Endothelial cell of umbilical vein (primary cell): ENCODE measurements around the gene GJC3. TPM values are rescaled to one million over a fixed set of nuclear protein-coding genes. Genes with fewer than 3 reads are reported as not detected.
A peak's percentile ranks its signal among the peaks of the same experiment; 100 is the strongest.
"Not testable (repeated sequence)": the region's sequence is repeated elsewhere in the genome, so short reads cannot be mapped to it uniquely, and the experiment has no call there.

Experiments used
- BruUV-seq: library from RNA; stranded (reverse); fragments of 400-500 nt; replicated peaks from 2 replicates; lab custom pipeline; 2021; lab: Mats Ljungman, UMichigan
- CTCF ChIA-PET: fragments of 300-600, 350-600 bp; sonication (Branson Sonifier 250); formaldehyde crosslinking; loops from one replicate; lab custom pipeline; 2021; ENCODE audit warnings: antibody characterized with exemption, inconsistent platforms; lab: Charles Lee
- POLR2A ChIA-PET: fragments of 300-600, 350-600 bp; sonication (Branson Sonifier 250); formaldehyde crosslinking; loops from one replicate; lab custom pipeline; 2021; ENCODE audit warnings: antibody characterized with exemption, inconsistent platforms; lab: Charles Lee
- DNase-seq: peaks from one replicate; pipeline ENCODE4 v3.0.0-alpha.2; 2011; ENCODE audit warnings: low read depth, low spot score
- FAIRE-seq: peaks from 2 replicates; lab custom pipeline; 2011; peaks lifted over from hg19 to GRCh38; lab: Jason Lieb, UNC
- H2AFZ ChIP-seq: 2 replicates; pipeline ENCODE4 v1.6.0; 2012; ENCODE audit warnings: low read depth, low read length, control low read depth, inconsistent platforms
- H3K27ac ChIP-seq: 2 replicates; pipeline ENCODE4 v1.5.1; 2011; ENCODE audit warnings: low read depth, mild to moderate bottlenecking, control low read depth, low read length, moderate library complexity; ENCODE audit not compliant: insufficient read depth
- H3K27me3 ChIP-seq, 2 experiments: 2 replicates each; pipeline versions ENCODE4 v1.6.0 to v1.6.1; 2011; ENCODE audit warnings: low read length in 2 of 2, mixed read lengths in 1 of 2; ENCODE audit not compliant: control insufficient read depth in 2 of 2, insufficient read depth in 2 of 2
- H3K36me3 ChIP-seq, 2 experiments: 2 replicates in 1 of 2; 3 replicates in 1 of 2; pipeline ENCODE4 v1.5.1; 2011; ENCODE audit warnings: low read length in 2 of 2, mild to moderate bottlenecking in 1 of 2, moderate library complexity in 1 of 2; ENCODE audit not compliant: control insufficient read depth in 2 of 2, insufficient read depth in 2 of 2; ENCODE audit errors: extremely low read depth in 1 of 2
- H3K4me1 ChIP-seq: 3 replicates; pipeline ENCODE4 v1.5.1; 2011; ENCODE audit warnings: mild to moderate bottlenecking, low read length; ENCODE audit not compliant: control insufficient read depth, insufficient read depth; ENCODE audit errors: extremely low read depth
- H3K4me2 ChIP-seq: 2 replicates; pipeline ENCODE4 v1.6.1; 2011; ENCODE audit warnings: low read length, control low read depth, mixed read lengths; ENCODE audit not compliant: insufficient read depth
- H3K4me3 ChIP-seq, 3 experiments: fragments of 200-600 bp in 1 of 3; sonication (generic), shearing (Covaris generic) in 1 of 3; replicated peaks in 1 of 3; 2 replicates each; pipeline ENCODE4 v1.5.1; 2011 to 2016; ENCODE audit warnings: control low read depth in 3 of 3, low read length in 3 of 3, mild to moderate bottlenecking in 2 of 3, inconsistent platforms in 1 of 3, low read depth in 1 of 3, moderate library complexity in 1 of 3; ENCODE audit not compliant: insufficient read depth in 1 of 3
- H3K79me2 ChIP-seq: 2 replicates; pipeline ENCODE4 v1.6.0; 2012; ENCODE audit warnings: low read length, inconsistent platforms; ENCODE audit not compliant: control insufficient read depth, insufficient read depth
- H3K9ac ChIP-seq: replicated peaks from 2 replicates; pipeline ENCODE3; 2011; ENCODE audit warnings: low read length, control low read depth; ENCODE audit not compliant: insufficient read depth; ENCODE audit errors: extremely low read depth
- H3K9me1 ChIP-seq: replicated peaks from 3 replicates; pipeline ENCODE4 v1.6.0; 2011; ENCODE audit warnings: mild to moderate bottlenecking, low read length; ENCODE audit not compliant: control insufficient read depth, insufficient read depth; ENCODE audit errors: extremely low read depth
- H3K9me3 ChIP-seq: replicated peaks from 2 replicates; pipeline ENCODE4 v1.5.1; 2012; ENCODE audit warnings: low read length, inconsistent platforms; ENCODE audit not compliant: control insufficient read depth, insufficient read depth
- H4K20me1 ChIP-seq: replicated peaks from 2 replicates; pipeline ENCODE3; 2011; ENCODE audit warnings: mild to moderate bottlenecking, low read length; ENCODE audit not compliant: control insufficient read depth, insufficient read depth; ENCODE audit errors: extremely low read depth
- JUN ChIP-seq: IDR thresholded peaks from 2 replicates; pipeline ENCODE4 v1.6.1; 2011; ENCODE audit warnings: borderline replicate concordance, low read depth; ENCODE audit not compliant: insufficient read length, insufficient read depth
- MYC ChIP-seq: IDR thresholded peaks from one replicate; pipeline ENCODE4 v1.6.1; 2011; ENCODE audit warnings: mild to moderate bottlenecking, low read depth, low read length
- dilution Hi-C: fragments of 300-500 bp; cut with MboI; formaldehyde crosslinking; loops from one replicate; pipeline ENCODE4 v1.15.0; 2019; ENCODE audit warnings: low sequenced_read_pairs; ENCODE audit not compliant: extremely low pct_ligation_motif_present
- intact Hi-C: fragments of 100-400 bp; cut with micrococcal nuclease; formaldehyde crosslinking; loops from one replicate; pipeline ENCODE4 v1.10.0; 2022
- polyA plus RNA-seq, 4 experiments: library from polyadenylated mRNA; depleted of rRNA in 3 of 4; stranded (reverse) in 3 of 4; unstranded in 1 of 4; fragments of >200 nt; gene quantifications; 2 replicates each; pipeline versions ENCODE4 v1.2.1 to v1.2.3, GENCODE V29; 2011 to 2012; ENCODE audit warnings: missing spikeins in 1 of 4
- total RNA-seq: library from RNA; stranded (reverse); gene quantifications from 2 replicates; pipeline ENCODE4 v1.2.3, GENCODE V29; 2021

GJC3 gene
- total and polyA plus RNA-seq, 2 donors (not counting 3 experiments of a cell fraction or from before 2014, with no cell fraction given) = 0.28 TPM; not detected in 1

- CTCF ChIA-PET = no interaction called here
These were observed 41.8 kb upstream of the GJC3 start for GRCh38 chr7:99971242-99971641.

GRCh38 chr7:99969813-99970212 is 40.4 kb upstream of the GJC3 start:
- H2AFZ ChIP-seq, DNase-seq, dilution Hi-C loops, H3K4me2 ChIP-seq, H3K4me3 ChIP-seq, H3K36me3 ChIP-seq, H4K20me1 ChIP-seq, intact Hi-C loops, H3K9me3 ChIP-seq, H3K79me2 ChIP-seq, H3K4me1 ChIP-seq, H3K9ac ChIP-seq, BruUV-seq, H3K27ac ChIP-seq, POLR2A ChIA-PET, H3K27me3 ChIP-seq, H3K9me1 ChIP-seq: not testable (repeated sequence)
- FAIRE-seq = peak; percentile 71
- CTCF ChIA-PET = interaction anchor here (0.6 to 1.4 kb wide), 3 partner anchors 10 to 169 kb away, joined by 3 to 6 read pairs (median 4); no protein-coding TSS in a partner anchor

More at GRCh38 chr7:99971242-99971641, 41.8 kb upstream of the GJC3 start:
- intact Hi-C loops (no loop called here), dilution Hi-C loops (no loop called here)
- no peak overlapping the region for H3K27ac ChIP-seq
- FAIRE-seq (no peak), DNase-seq (no peak)
- no peaks in the 10 kb centered on the region for H3K79me2 ChIP-seq
- POLR2A ChIA-PET = no interaction called here
- BruUV-seq = no TSS peak
- no peaks in the 10 kb centered on the region for H3K9me3 ChIP-seq
- H3K36me3 ChIP-seq = no peaks in the 10 kb centered on the region
- H3K9ac ChIP-seq = no peak overlapping the region
- no peak overlapping the region for H3K4me3 ChIP-seq
- H3K9me1 ChIP-seq = no peaks in the 10 kb centered on the region
- no peak for TF ChIP-seq MYC
- TF ChIP-seq JUN = no peak
- H3K27me3 ChIP-seq = peaks cover 0 to 5% of the 10 kb centered on the region in 2 experiments
- no peaks in the 10 kb centered on the region for H4K20me1 ChIP-seq
- H3K4me1 ChIP-seq = no peaks in the 10 kb centered on the region
- no peak overlapping the region for H2AFZ ChIP-seq
- H3K4me2 ChIP-seq = no peak overlapping the region
